Upper lobe of right lung (tissue), 1 donor: Measurements from ENCODE around the gene GYS2. TPM values are rescaled to one million over a fixed set of nuclear protein-coding genes. Genes with fewer than 3 reads are reported as not detected.
"Not testable (repeated sequence)": the region's sequence is repeated elsewhere in the genome, so short reads cannot be mapped to it uniquely, and the experiment has no call there.

Experiments
- ATAC-seq: fragments of 200-7000 bp; cut with Tn5 transposase; one replicate; pipeline ENCODE4 v1.9.1; 2020; ENCODE audit warnings: mild to moderate bottlenecking, moderate library complexity
- DNase-seq: peaks from one replicate; pipeline ENCODE4 v3.0.0-alpha.2; 2020
- H3K27ac ChIP-seq: fragments of 200-600 bp; one replicate; pipeline ENCODE4 v1.8.0; 2022
- H3K27me3 ChIP-seq: fragments of 200-600 bp; one replicate; pipeline ENCODE4 v1.8.0; 2022; ENCODE audit warnings: mild to moderate bottlenecking
- H3K36me3 ChIP-seq: fragments of 200-600 bp; one replicate; pipeline ENCODE4 v1.8.0; 2022
- H3K4me1 ChIP-seq: fragments of 200-600 bp; one replicate; pipeline ENCODE4 v1.8.0; 2022
- H3K4me3 ChIP-seq: fragments of 200-600 bp; one replicate; pipeline ENCODE4 v1.8.0; 2022; ENCODE audit warnings: mild to moderate bottlenecking
- H3K9me3 ChIP-seq: fragments of 200-600 bp; one replicate; pipeline ENCODE4 v1.8.0; 2022
- intact Hi-C: fragments of 100-400 bp; cut with DNase I; formaldehyde crosslinking; loops from one replicate; pipeline ENCODE4 v1.11.0; 2022
- total RNA-seq: library from RNA; stranded (reverse); fragmentation: NEBNext Ultra II Directional; extraction: Animal tissue kit (Norgen Biotek cat#: 25700); gene quantifications from one replicate; pipeline ENCODE4 v1.2.1, GENCODE V29; 2021
- TF ChIP-seq, protein P1 (sequence below): fragments of 200-600 bp; IDR thresholded peaks from one replicate; pipeline ENCODE4 v1.8.0; 2022; ENCODE audit warnings: antibody characterized with exemption
- donor health status: DM: no; HTN: yes; CAD: no; lungs with severe emphysema.

GYS2 gene
- total RNA-seq, 1 donor from 2014 or later: not detected

DNA sequence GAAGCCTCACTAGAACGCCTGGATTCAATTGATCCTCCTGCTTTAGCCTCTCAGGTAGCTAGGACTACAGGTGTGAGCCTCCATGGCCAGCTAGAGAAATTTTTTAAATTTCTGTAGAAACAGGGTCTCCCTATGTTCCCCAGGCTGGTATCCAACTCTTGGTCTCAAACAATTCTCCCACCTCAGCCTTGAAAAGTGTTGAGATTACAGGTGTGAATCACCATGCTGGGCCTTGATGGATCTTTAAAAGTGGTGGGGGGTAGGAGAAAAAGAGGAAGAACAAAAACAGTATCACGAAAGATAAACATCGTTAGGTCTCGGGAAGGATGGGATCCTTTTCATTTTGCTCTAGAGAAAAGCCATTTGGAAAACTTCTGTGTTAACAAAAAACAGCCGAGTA lies 4.5 kb downstream of the GYS2 start:
- H3K27me3 ChIP-seq: no peaks in the 10 kb centered on the region
- intact Hi-C loops: no loop called here
- no peak for ATAC-seq
- H3K4me3 ChIP-seq: no peak overlapping the region
- no peak for DNase-seq
- no peak overlapping the region for H3K27ac ChIP-seq
- TF ChIP-seq, protein P1, sequence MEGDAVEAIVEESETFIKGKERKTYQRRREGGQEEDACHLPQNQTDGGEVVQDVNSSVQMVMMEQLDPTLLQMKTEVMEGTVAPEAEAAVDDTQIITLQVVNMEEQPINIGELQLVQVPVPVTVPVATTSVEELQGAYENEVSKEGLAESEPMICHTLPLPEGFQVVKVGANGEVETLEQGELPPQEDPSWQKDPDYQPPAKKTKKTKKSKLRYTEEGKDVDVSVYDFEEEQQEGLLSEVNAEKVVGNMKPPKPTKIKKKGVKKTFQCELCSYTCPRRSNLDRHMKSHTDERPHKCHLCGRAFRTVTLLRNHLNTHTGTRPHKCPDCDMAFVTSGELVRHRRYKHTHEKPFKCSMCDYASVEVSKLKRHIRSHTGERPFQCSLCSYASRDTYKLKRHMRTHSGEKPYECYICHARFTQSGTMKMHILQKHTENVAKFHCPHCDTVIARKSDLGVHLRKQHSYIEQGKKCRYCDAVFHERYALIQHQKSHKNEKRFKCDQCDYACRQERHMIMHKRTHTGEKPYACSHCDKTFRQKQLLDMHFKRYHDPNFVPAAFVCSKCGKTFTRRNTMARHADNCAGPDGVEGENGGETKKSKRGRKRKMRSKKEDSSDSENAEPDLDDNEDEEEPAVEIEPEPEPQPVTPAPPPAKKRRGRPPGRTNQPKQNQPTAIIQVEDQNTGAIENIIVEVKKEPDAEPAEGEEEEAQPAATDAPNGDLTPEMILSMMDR: no peak
- no peaks in the 10 kb centered on the region for H3K4me1 ChIP-seq
- H3K9me3 ChIP-seq: no peaks in the 10 kb centered on the region
- no peaks in the 10 kb centered on the region for H3K36me3 ChIP-seq

DNA sequence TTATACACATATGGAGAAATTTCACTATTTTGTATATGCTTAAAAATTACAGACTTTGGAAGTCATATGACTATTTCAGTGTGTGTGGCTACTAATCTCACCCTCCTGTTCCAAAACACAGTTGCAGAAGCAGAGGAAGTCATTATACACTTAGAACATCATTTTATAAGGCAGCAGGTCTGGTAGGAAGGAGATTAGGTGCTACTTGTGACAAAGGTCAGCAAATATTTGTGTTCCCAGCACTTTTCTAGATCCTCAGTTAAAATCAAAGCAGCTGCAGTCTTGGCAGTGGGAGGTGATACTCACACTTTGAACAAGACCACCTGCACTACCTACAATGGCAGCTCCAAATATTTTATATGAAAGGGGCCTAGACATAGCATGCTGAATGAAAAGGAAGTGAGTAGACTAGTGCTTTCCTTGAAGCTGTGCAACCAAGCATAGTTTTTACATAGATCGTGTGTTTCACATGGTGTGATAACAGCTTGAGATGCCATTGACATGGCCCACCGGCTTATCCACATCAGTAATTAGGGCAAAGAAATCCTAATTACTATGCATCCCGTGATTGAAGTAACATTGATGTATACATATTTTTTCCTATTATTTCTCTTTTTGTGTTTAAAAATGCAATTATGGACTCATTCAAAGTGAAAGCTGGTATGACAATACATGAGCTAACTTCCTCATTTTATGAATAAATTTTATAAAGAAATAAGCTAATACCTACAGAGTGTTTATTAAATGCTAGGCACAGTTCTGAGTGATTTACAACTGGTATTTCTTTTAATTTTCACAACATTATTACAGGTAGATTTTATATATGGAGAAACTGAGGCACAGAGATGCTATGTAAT lies 5.3 kb downstream of the GYS2 start:
- H3K9me3 ChIP-seq: no peaks in the 10 kb centered on the region
- ATAC-seq (no peak), DNase-seq (no peak)
- no peaks in the 10 kb centered on the region for H3K4me1 ChIP-seq
- TF ChIP-seq, protein P1: no peak
- H3K27ac ChIP-seq: no peak overlapping the region
- H3K36me3 ChIP-seq: no peaks in the 10 kb centered on the region
- no peak overlapping the region for H3K4me3 ChIP-seq
- intact Hi-C loops: no loop called here
- H3K27me3 ChIP-seq: no peaks in the 10 kb centered on the region

DNA sequence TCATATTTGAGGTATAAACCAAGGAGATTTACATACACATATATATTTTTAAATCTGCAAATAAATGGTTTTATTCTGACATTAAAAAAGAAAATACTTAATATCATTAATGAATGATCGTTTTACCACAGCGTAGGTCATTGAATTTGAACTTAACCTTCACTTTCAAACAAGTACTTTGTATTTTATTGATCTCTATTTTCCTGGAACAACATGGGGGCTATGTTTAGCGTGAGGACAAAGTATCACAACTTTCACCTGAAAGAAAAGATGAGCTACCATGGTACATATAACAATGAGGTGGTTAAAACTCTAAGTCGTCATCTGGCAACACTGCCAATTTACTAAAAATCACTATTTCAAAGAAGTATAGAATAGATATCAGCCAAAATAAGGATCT lies 6.0 kb downstream of the GYS2 start:
- ATAC-seq: no peak

DNA sequence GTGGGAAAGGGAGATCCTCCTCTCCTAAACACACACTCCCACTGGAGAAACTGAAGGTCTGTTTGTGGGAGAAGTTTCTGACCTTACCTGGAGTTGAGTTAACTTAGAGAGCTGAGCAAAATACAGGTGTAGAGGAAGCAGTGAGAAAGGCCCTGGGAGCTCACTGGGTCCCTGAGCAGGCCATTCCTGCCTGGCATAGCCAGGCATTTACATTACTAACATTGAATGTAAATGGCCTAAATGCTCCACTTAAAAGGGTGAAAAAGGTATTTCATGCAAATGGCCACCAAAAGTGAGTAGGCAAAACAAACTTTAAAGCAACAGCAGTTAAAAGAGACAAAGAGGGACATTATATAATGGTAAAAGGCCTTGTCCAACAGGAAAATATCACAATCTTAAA lies 9.3 kb downstream of the GYS2 start:
- H3K4me3 ChIP-seq, ATAC-seq, H3K27me3 ChIP-seq, H3K36me3 ChIP-seq, H3K4me1 ChIP-seq, intact Hi-C loops, H3K9me3 ChIP-seq, H3K27ac ChIP-seq, DNase-seq: not testable (repeated sequence)

More for the DNA sequence above, 6.0 kb downstream of the GYS2 start:
- intact Hi-C loops: no loop called here
- H3K4me1 ChIP-seq: no peaks in the 10 kb centered on the region
- no peak for DNase-seq
- no peak overlapping the region for H3K4me3 ChIP-seq
- no peaks in the 10 kb centered on the region for H3K36me3 ChIP-seq
- H3K27me3 ChIP-seq: no peaks in the 10 kb centered on the region
- TF ChIP-seq, protein P1: no peak
- H3K9me3 ChIP-seq: no peaks in the 10 kb centered on the region
- H3K27ac ChIP-seq: no peak overlapping the region

DNA sequence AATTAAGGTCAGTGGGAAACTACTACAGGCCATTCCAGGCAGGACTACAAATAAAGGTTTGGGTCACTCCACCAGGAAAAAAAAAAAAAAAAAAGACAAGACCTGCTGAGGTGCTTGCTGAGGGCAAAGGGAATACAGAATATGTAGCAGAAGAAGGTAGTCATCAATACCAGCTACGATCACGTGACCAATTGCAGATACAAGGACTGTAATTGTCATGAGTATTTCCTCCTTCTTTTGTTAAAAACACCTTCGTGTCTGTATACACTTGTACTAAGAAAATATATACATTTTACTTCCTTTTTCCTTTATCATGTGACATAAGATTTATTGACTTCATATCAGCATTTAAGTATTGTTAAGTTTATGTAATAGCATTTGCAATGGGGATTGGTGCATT lies 19.2 kb downstream of the GYS2 start:
- H3K27ac ChIP-seq: no peak overlapping the region
- H3K4me3 ChIP-seq: no peak overlapping the region
- no peak for ATAC-seq
- no peaks in the 10 kb centered on the region for H3K4me1 ChIP-seq
- no peaks in the 10 kb centered on the region for H3K36me3 ChIP-seq
- H3K27me3 ChIP-seq: no peaks in the 10 kb centered on the region
- TF ChIP-seq, protein P1: no peak
- no peak for DNase-seq
- intact Hi-C loops: no loop called here
- H3K9me3 ChIP-seq: no peaks in the 10 kb centered on the region

DNA sequence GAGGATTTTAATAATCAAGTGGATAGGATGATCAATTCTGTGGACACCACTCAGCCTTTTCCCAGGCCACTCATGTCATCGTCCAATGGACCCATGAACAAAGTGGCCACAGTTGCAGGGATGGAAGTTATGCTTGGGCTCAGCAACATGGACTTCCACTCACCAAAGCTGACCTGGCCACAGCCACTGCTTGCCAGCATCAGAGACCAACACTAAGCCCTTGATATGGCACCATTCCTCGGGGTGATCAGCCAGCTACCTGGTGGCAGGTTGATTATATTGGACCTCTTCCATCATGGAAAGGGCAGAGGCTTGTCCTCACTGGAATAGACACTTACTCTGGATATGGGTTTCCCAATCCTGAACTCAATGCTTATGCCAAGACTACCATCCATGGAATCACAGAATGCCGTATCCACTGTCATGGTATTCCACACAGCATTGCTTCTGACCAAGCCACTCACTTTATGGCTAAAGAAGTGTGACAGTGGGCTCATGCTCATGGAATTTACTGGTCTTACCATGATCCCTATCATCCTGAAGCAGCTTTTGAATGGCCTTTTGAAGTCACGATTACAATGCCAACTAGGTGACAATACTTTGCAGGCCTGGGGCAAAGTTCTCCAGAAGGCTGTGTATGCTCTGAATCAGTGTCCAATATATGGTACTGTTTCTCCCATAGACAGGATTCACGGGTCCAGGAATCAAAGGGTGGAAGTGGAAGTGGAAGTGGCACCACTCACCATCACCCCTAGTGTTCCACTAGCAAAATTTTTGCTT lies 20.1 kb downstream of the GYS2 start:
- H3K4me1 ChIP-seq, H3K4me3 ChIP-seq, ATAC-seq, intact Hi-C loops, H3K27ac ChIP-seq, DNase-seq, H3K36me3 ChIP-seq, H3K27me3 ChIP-seq, H3K9me3 ChIP-seq: not testable (repeated sequence)
